HG03159 (cell line): Measurements from ENCODE around the gene GPS1.

Experiments
- ATAC-seq: cut with Tn5 transposase; IDR thresholded peaks from one replicate; pipeline ENCODE4 v1.9.1; 2021; ENCODE audit warnings: mild to moderate bottlenecking, moderate library complexity; ENCODE audit not compliant: unreplicated experiment

GPS1 gene

DNA sequence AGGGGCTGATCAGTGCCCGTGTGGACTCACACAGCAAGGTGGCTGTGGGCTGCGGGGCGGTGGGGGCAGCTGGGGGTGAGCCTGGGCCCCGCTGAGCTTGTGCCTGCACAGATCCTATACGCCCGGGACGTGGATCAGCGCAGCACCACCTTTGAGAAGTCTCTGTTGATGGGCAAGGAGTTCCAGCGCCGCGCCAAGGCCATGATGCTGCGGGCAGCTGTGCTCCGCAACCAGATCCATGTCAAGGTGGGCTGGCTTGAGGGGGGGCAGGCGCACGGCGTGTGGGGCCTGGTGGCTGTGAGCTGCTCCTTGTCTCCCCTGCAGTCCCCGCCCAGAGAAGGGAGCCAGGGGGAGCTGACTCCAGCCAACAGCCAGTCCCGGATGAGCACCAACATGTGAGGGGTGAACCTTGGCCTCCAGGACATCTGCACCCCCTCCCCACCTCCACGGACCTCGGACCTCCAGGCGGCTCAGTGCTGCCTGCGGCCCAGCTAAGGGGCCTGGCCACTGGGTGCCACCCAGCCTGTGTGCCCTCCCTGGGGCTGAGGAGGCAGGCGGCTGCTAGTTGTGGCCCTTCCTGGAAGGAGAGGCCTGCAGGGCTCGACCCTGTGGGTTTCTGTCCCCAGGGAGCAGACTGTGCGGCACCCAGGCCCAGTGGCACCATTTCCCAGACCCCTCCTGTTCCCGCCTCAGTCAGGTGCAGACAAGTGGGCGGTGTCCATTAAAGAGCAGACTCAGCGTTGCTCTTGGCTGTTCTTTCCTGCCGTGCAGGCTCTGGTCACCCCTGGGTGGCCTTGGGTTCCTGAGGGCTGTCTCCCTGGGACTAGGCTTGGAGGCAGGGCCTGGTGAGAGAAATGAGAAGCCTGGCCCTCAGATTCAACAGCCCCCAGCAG, 5.3 kb downstream of the GPS1 start:
- ATAC-seq, result no peak

DNA sequence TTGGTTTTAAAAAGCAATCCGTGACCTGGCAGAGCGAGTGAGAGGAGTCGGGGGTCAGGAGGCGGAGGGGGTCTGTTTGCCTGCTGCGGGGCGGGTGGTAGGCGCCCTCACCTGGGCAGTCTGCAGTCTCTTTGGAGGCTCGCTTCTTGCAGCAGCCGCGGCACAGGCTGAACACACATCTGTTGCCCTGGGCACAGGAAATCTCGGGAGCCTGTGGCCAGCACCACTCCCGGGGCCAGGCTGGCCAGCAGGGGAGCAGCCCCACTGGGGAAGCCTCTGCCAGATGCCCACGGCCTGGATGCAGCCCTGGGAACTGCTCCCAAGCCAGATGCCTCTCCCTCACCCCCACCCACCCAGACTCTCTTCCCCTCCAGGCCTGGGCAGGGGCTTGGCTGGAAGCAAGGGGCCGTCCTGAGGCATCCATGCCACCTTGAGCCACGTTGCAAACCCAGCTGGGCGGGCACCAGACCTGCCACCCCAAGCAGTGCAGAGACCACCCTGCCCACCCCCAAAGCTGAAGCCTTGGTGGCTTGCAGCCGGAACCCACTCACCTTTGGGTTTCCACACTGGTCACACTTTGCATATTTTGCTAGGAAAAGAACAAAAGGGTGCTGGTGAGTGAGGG, 6.6 kb downstream of the GPS1 start:
- no peak for ATAC-seq

GRCh38 chr17:82058855-82059249, 7.2 kb downstream of the GPS1 start:
- ATAC-seq, result no peak

- ATAC-seq, result no peak
Measured at GRCh38 chr17:82059272-82060000, 7.7 kb downstream of the GPS1 start.

- no peak for ATAC-seq
Measured at GRCh38 chr17:82060001-82060380, 8.3 kb downstream of the GPS1 start.

DNA sequence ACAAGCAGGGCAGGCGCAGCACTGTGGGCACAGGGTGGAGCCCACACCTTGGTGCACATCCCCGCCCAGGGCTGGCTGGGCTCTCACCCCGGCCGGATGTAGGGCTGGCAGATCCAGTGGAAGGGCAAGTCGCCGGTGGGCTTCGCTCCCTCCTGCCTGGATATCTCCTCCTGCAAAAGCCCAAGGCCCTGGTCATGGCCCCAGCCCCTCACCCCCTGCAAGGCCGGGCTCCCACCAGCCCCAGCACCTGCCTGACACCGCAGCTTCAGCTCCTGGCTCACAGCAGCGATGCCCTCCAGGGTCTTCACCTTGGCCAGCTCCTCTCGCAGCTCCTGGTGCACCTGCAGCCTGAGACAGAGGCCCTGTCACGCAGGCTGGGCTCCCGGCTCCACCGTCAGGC, 8.9 kb downstream of the GPS1 start:
- no peak for ATAC-seq

DNA sequence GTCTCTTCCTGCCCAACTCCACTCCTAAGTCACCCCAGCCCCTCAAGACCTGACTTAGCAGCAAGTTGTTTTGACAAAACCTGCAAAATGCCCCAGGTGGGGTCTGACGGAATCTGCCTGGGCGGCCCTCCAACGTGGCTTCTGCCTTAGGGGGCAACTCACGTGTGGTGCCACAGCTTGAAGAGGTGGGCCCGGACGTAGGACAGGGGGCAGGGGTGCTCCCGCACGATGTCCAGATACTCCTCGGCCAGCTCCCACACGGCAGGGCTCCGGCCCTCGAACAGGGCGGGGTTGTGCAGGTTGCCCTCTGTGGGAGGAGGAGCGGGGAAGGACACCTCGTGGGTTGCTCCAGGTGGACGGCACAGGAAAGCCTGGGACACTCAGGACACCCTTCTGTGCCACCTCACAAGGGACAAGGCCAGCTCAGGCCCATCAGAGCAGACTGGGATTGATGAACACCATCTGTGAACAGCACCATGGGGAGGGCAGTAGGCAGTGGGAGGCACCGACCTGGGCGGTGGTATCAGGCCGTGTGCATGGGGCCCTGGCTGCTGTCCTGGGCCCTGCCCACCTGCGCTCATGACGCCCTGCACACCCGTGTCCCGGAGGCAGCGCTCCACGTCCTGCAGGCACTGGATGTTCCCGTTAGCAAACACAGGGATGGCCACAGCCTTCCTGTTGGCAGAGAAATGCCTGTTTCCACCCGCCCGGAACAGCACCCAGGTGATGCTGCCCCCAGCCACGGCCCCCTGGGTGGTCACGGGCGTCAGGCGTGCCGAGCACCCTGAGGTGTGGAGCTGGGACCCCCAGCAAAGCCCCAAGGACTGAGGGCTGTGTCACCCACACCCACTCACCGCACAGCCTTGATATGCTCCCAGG, 9.6 kb downstream of the GPS1 start:
- no peak for ATAC-seq

GRCh38 chr17:82062076-82062983, 10.6 kb downstream of the GPS1 start:
- no peak for ATAC-seq

- ATAC-seq, result no peak
Measured at GRCh38 chr17:82062984-82063368, 11.3 kb downstream of the GPS1 start.

DNA sequence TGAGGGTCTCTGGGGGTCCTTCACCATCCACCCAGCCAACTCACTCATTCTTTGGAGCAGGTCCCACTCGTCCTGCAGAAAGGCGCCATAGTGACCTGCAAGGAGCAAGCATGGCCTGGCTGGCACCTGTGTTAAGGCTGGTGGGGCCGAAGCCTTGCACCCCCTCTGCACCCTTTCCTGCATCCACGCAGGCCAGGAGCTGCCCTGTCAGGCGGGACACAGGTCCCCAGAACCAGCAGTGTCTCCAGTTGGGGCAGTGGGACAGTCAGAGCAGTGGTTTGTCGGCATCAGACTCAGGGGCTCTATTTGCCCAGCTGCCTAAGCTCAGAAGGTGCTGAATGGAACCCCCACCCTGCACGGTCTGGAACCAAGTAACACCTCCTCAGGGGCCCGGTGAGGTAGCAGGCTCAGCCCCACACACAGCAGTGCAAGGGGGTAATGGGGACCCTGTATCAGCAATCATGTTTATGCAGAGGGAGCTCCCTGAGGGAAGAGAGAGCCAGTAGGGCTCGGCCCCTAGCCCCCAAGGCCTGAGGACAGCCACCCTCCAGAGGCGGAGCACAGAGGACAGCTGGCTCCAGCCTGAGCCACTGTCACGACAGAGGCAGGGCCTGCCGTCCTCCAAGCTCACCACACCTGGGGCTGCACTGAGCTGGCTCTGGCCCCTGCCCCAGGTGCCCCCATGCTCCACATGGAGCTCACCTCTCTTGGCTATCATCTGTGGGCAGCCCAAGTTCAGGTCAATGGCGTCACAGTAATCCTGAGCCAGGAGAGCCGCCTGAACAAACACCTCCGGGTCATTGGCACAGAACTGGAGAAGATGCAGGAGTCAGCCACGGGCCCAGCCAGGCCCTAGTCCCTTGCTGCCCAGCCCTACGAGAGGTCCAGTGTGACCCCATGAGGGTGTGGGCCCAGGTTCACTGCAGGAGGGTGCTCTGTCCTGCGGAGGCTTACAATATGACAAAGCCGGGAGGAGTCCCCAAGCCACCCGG, 12.0 kb downstream of the GPS1 start:
- no peak for ATAC-seq

DNA sequence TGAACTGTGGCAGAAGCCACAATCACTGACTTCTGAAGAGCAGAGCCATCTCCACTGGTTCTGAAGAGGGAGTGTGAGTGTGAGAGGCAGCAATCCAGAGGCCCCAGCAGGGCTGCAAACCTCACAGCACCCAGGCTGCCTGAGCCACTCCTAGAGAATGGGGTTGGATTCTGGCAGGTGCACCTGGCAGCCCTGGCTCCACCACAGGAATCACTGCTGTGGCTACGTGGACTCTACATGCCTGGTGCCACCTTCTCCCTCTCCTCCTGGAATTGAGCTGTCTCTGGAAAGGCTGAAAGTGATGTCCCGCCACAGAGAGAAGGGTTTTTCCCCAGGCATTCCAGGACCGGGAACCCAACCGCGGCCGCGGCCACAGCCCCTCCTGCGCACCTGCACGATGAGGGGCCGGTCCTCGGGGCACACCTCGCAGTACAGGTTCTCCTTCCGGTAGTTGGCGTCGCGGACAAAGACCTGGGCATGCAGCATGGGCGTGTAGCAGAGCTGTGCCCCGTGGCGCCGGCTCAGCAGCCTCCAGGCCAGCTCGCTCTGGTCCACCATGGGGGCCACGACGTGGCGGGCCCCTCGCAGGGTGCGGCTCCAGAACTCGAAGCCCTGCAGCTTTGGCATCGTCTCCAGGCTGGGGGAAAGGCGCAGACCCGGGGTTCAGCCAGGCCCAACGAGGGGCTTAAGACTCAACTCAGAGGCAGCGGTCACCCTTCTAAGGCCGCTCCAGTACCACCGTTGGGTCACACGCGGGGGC, 12.9 kb downstream of the GPS1 start:
- ATAC-seq, result no peak

DNA sequence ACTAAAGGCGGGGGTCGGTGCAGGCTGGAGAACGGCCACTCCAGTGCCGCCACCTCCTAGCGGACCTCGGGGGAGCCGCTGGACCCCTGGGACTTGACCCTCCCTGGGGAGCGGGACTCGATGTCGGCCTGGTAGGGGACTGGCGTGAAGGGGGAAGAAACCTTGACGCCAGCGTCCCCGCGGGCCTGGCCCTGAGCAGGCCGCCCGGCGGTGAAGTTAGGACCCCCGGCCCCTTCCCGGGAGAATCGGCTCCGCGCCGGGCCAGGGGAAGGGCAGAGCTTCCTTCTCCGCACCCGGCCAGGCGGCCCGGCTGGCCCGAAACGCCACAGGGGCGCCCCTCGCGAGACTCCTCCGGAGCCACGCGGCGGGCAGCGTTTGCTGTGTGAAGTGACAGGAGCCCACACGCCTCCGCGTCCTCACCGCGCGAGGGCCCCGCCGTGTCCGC, 13.5 kb downstream of the GPS1 start:
- peak; percentile 24 for ATAC-seq

GRCh38 chr17:82065638-82066303, 14.1 kb downstream of the GPS1 start, which contains the start of gene DUS1L:
TSS of gene DUS1L (minus strand) at chr17:82065804. CDS start at chr17:82065059, 745 bp downstream.
- ATAC-seq, result peak; percentile 69

DNA sequence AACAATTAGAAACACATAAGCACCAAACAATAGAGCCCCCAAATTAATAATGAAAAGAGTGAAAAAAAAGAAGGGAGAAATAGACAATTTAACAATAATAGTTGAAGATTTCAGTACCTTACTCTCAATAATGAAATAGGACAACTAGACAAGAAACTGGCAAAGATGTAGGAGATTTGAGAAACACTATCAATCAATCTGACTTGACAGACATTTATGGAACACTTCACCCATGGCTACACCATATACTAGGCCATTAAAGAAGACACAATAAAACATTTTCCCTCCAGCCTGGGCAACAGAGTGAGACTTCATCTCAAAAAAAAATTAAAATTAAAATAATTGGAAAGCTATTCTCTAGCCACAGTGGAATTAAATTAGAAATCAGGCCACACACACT, 18.9 kb downstream of the GPS1 start:
- ATAC-seq, result no peak

DNA sequence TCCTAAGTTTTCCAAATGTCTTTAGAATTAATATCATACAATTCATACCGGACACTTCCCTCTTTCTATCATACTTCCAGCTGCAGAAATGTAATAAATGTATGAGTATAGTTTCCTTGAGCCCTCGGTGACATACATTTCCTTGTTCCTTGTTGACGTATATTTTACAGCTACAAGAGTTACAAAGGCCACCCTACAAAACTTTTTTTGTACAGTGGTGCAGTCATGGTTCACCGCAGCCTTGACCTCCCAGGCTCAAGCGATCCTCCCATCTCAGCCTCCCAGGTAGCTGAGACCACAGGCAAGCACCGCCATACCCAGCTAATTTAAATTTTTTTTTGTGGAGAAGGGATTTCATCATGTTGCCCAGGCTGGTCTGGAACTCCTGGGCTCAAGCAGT, 21.1 kb downstream of the GPS1 start:
- ATAC-seq, result no peak

DNA sequence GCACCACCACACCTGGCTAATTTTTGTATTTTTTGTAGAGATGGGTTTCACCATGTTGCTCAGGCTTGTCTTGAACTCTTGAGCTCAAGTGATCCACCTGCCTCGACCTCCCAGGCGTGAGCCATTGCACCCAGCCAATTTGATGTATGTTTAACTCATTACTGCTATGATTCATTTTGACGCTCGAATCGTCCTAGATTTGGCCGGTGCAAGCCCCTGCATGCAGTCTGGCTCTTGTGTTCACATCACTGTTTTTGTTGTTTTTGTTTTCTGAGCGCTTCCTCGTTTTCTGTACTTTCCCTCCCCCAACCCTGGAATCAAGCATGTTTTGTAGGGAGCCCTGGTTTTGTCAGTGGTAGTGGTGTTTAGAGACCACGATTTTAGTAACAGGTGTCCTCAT, 21.7 kb downstream of the GPS1 start:
- ATAC-seq, result no peak
